K562 (cell line): ENCODE measurements around the gene FGGY. TPM values are rescaled to one million over a fixed set of nuclear protein-coding genes. Genes with fewer than 3 reads are reported as not detected.

Source experiments
- ATAC-seq: fragments of 200-7000 bp; cut with Tn5 transposase; 3 replicates; pipeline ENCODE4 v1.9.1; 2020; ENCODE audit warnings: moderate library complexity
- BruUV-seq: library from RNA; stranded (reverse); fragments of 400-500 nt; replicated peaks from 2 replicates; lab custom pipeline; 2021; lab: Mats Ljungman, UMichigan
- CTCF ChIA-PET: fragments of 300-600 bp; formaldehyde crosslinking; extraction: SDS; loops from one replicate; lab custom pipeline; 2021; ENCODE audit warnings: low intra/inter-chr PET ratio; lab: Yijun Ruan, JAX
- POLR2A ChIA-PET: fragments of 300-600, 350-650 bp; sonication (Branson Sonifier 250); formaldehyde crosslinking; extraction: SDS; loops from one replicate; lab custom pipeline; 2021; ENCODE audit warnings: antibody characterized with exemption, inconsistent platforms; lab: Yijun Ruan, JAX
- DNase-seq, 4 experiments: peaks; one replicate each; pipeline versions ENCODE4 v3.0.0 to v3.0.0-alpha.2; 2011 to 2018; ENCODE audit warnings: low spot score in 3 of 4, mixed read lengths in 3 of 4; ENCODE audit errors: extremely low read depth in 1 of 4
- FAIRE-seq: peaks from 2 replicates; lab custom pipeline; 2011; peaks lifted over from hg19 to GRCh38; lab: Jason Lieb, UNC
- H2AFZ ChIP-seq: 2 replicates; pipeline ENCODE4 v1.6.0; 2011; ENCODE audit warnings: low read depth, low read length, control low read depth, inconsistent platforms
- H3K27ac ChIP-seq: fragments of 200-600 bp; 3 replicates; pipeline ENCODE4 v1.8.0; 2011; ENCODE audit warnings: low read depth, mild to moderate bottlenecking, control low read depth, inconsistent platforms, low read length, moderate library complexity, mixed read lengths; ENCODE audit errors: extremely low read depth
- H3K27me3 ChIP-seq, 2 experiments: fragments of 300-600 bp in 1 of 2; 2 replicates in 1 of 2; 3 replicates in 1 of 2; pipeline versions ENCODE4 v1.6.0 to v1.8.0; 2011; ENCODE audit warnings: inconsistent platforms in 2 of 2, low read length in 2 of 2, mild to moderate bottlenecking in 1 of 2, mixed read lengths in 1 of 2, moderate library complexity in 1 of 2; ENCODE audit not compliant: control insufficient read depth in 2 of 2, insufficient read depth in 2 of 2
- H3K36me3 ChIP-seq: fragments of 300-600 bp; 3 replicates; pipeline ENCODE4 v1.8.0; 2011; ENCODE audit warnings: mild to moderate bottlenecking, low read length, inconsistent platforms; ENCODE audit not compliant: control insufficient read depth, insufficient read depth
- H3K4me1 ChIP-seq, 2 experiments: fragments of 200-600 bp in 1 of 2; replicated peaks in 1 of 2; 2 replicates in 1 of 2; 3 replicates in 1 of 2; pipeline versions ENCODE4 v1.5.1 to v1.8.0; 2011; ENCODE audit warnings: inconsistent platforms in 2 of 2, low read length in 2 of 2, mild to moderate bottlenecking in 1 of 2, mixed read lengths in 1 of 2, moderate library complexity in 1 of 2; ENCODE audit not compliant: control insufficient read depth in 2 of 2, insufficient read depth in 2 of 2
- H3K4me2 ChIP-seq: 2 replicates; pipeline ENCODE4 v1.6.1; 2011; ENCODE audit warnings: low read length, control low read depth, inconsistent platforms, mixed read lengths; ENCODE audit not compliant: insufficient read depth
- H3K4me3 ChIP-seq: fragments of 200-600 bp; sonication (generic), shearing (Covaris generic); 2 replicates; pipeline ENCODE4 v1.5.1; 2016; ENCODE audit warnings: control low read depth, inconsistent platforms
- H3K79me2 ChIP-seq: fragments of 200-600 bp; 3 replicates; pipeline ENCODE4 v1.8.0; 2011; ENCODE audit warnings: low read length, inconsistent platforms; ENCODE audit not compliant: control insufficient read depth, insufficient read depth
- H3K9ac ChIP-seq, 2 experiments: 2 replicates each; pipeline versions ENCODE4 v1.6.0 to v1.6.1; 2011; ENCODE audit warnings: low read depth in 2 of 2, low read length in 2 of 2, control low read depth in 1 of 2, inconsistent platforms in 1 of 2, mild to moderate bottlenecking in 1 of 2, mixed read lengths in 1 of 2; ENCODE audit not compliant: insufficient read depth in 1 of 2
- H3K9me1 ChIP-seq: one replicate; pipeline ENCODE4 v1.6.0; 2011; ENCODE audit warnings: inconsistent platforms, mild to moderate bottlenecking, low read length, moderate library complexity; ENCODE audit not compliant: control insufficient read depth, insufficient read depth
- H3K9me3 ChIP-seq: replicated peaks from 2 replicates; pipeline ENCODE4 v1.5.1; 2011; ENCODE audit warnings: low read depth, low read length, inconsistent platforms; ENCODE audit not compliant: control insufficient read depth, insufficient read depth
- H4K20me1 ChIP-seq: replicated peaks from 2 replicates; pipeline ENCODE4 v1.6.1; 2011; ENCODE audit warnings: low read length, inconsistent platforms, mixed read lengths; ENCODE audit not compliant: control insufficient read depth, insufficient read depth
- ATF1 ChIP-seq, 2 experiments: fragments of 450-650 bp in 1 of 2; IDR thresholded peaks; 2 replicates each; pipeline ENCODE4 v1.6.1; 2016; ENCODE audit warnings: missing compliant biosample characterization in 1 of 2, missing genetic modification characterization in 1 of 2
- BCOR ChIP-seq: fragments of 450-650 bp; IDR thresholded peaks from 2 replicates; pipeline ENCODE4 v1.6.1; 2016
- CEBPB ChIP-seq: fragments of 450-650 bp; IDR thresholded peaks from 2 replicates; pipeline ENCODE4 v1.6.1; 2016; ENCODE audit warnings: missing genetic modification characterization, missing compliant biosample characterization
- CEBPG ChIP-seq, 3 experiments: fragments of 200-800 bp in 1 of 3; sonication (Bioruptor generic) in 1 of 3; sonication (generic) in 1 of 3; formaldehyde crosslinking in 1 of 3; IDR thresholded peaks in 2 of 3; conservative IDR thresholded peaks in 1 of 3; 2 replicates each; pipeline versions ENCODE4 v1.6.1 to v1.8.0; 2016 to 2022; ENCODE audit warnings: missing compliant biosample characterization in 2 of 3, missing genetic modification characterization in 2 of 3, mild to moderate bottlenecking in 1 of 3, missing genetic modification reagents in 1 of 3
- EP400 ChIP-seq: fragments of 450-650 bp; IDR thresholded peaks from 2 replicates; pipeline ENCODE4 v1.6.1; 2017; ENCODE audit warnings: antibody characterized with exemption, mild to moderate bottlenecking, moderate library complexity
- EZH2 ChIP-seq: IDR thresholded peaks from 2 replicates; pipeline ENCODE4 v1.6.1; 2012; ENCODE audit warnings: low read depth, mild to moderate bottlenecking, inconsistent platforms, low read length, borderline replicate concordance
- MBD1 ChIP-seq: fragments of 250-450 bp; sonication (Bioruptor Pico); IDR thresholded peaks from 2 replicates; pipeline ENCODE4 v1.8.0; 2022; ENCODE audit warnings: inconsistent platforms
- NCOR1 ChIP-seq: fragments of 450-650 bp; IDR thresholded peaks from 2 replicates; pipeline ENCODE4 v1.6.1; 2016; ENCODE audit warnings: mild to moderate bottlenecking, moderate library complexity
- NR1H2 ChIP-seq: sonication (generic); formaldehyde crosslinking; IDR thresholded peaks from 2 replicates; pipeline ENCODE4 v1.4.0; 2020; ENCODE audit warnings: mild to moderate bottlenecking, missing genetic modification reagents
- POLR2AphosphoS5 ChIP-seq: IDR thresholded peaks from 2 replicates; pipeline ENCODE4 v1.6.1; 2011; ENCODE audit warnings: mild to moderate bottlenecking, low read depth, low read length, moderate library complexity; ENCODE audit not compliant: control insufficient read depth, insufficient read depth
- TEAD4 ChIP-seq, 2 experiments: sonication (generic) in 1 of 2; formaldehyde crosslinking in 1 of 2; IDR thresholded peaks; 2 replicates each; pipeline versions ENCODE4 v1.6.1 to v1.8.0; 2012 to 2022; ENCODE audit warnings: borderline replicate concordance in 1 of 2, inconsistent platforms in 1 of 2, low read length in 1 of 2, mild to moderate bottlenecking in 1 of 2, missing genetic modification reagents in 1 of 2
- WGBS: fragments of 100-300 bp; shearing (Covaris generic); methylation state at CpG from one replicate; pipeline ENCODE4 v1.1.6; 2016; ENCODE audit warnings: low coverage, mixed read lengths; ENCODE audit not compliant: insufficient coverage; ENCODE audit errors: missing lambda C conversion rate; 5-methylcytosine and 5-hydroxymethylcytosine counted together
- in situ Hi-C: fragments of 300-500 bp; cut with MboI; formaldehyde crosslinking; loops from 4 replicates; pipeline ENCODE4 v1.15.0; 2018; ENCODE audit warnings: inconsistent platforms, mixed read lengths
- intact Hi-C: fragments of 100-400 bp; cut with micrococcal nuclease; formaldehyde crosslinking; loops from 2 replicates; pipeline ENCODE4 v1.14.2; 2022
- polyA plus RNA-seq, 8 experiments: library from polyadenylated mRNA; depleted of rRNA in 4 of 8; stranded (reverse) in 5 of 8; unstranded in 3 of 8; fragments of >200 nt; fragmentation: Nextera tagmentation in 2 of 8; fragmentation: Illumina TruSeq in 1 of 8; extraction: Ambion mirVana in 2 of 8; extraction: Trizol in 1 of 8; gene quantifications; 2 replicates each; pipeline versions ENCODE4 v1.2.1 to v1.2.3, GENCODE V29; 2011 to 2014; ENCODE audit warnings: inconsistent platforms in 1 of 8, missing spikeins in 1 of 8
- total RNA-seq, 7 experiments: library from RNA; depleted of rRNA in 6 of 7; stranded (reverse); fragments of >200 nt in 6 of 7; fragmentation: Illumina TruSeq in 2 of 7; extraction: Trizol in 2 of 7; gene quantifications; 2 replicates each; pipeline versions ENCODE4 v1.2.1 to v1.2.3, GENCODE V29; 2011 to 2021; ENCODE audit warnings: low replicate concordance in 1 of 7
- TF ChIP-seq, protein P1 (sequence below): fragments of 450-650 bp; formaldehyde crosslinking; IDR thresholded peaks from 2 replicates; pipeline ENCODE4 v1.4.0; 2020; ENCODE audit warnings: mild to moderate bottlenecking
- TF ChIP-seq, protein P2 (sequence below), 2 experiments: fragments of 450-650 bp in 1 of 2; sonication (generic) in 1 of 2; formaldehyde crosslinking in 1 of 2; IDR thresholded peaks in 1 of 2; conservative IDR thresholded peaks in 1 of 2; 2 replicates each; pipeline versions ENCODE4 v1.6.1 to v1.8.1; 2016 to 2023; ENCODE audit warnings: mild to moderate bottlenecking in 2 of 2, moderate library complexity in 2 of 2, inconsistent platforms in 1 of 2, missing genetic modification reagents in 1 of 2

FGGY gene
- total and polyA plus RNA-seq, 9 of the 15 experiments (the other 6 are each of a cell fraction or from before 2014, with no cell fraction given): 9.7 to 19.2 (median 12.6) TPM

- TF ChIP-seq EP400 (no peak), EZH2 (no peak), POLR2AphosphoS5 (no peak), NR1H2 (CRISPR knock-in tag) (no peak), BCOR (no peak)
- TF ChIP-seq, protein P1, sequence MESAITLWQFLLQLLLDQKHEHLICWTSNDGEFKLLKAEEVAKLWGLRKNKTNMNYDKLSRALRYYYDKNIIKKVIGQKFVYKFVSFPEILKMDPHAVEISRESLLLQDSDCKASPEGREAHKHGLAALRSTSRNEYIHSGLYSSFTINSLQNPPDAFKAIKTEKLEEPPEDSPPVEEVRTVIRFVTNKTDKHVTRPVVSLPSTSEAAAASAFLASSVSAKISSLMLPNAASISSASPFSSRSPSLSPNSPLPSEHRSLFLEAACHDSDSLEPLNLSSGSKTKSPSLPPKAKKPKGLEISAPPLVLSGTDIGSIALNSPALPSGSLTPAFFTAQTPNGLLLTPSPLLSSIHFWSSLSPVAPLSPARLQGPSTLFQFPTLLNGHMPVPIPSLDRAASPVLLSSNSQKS: no peak
These were observed 252.4 kb downstream of the FGGY start (continued) for GRCh38 chr1:59549066-59549837.

DNA sequence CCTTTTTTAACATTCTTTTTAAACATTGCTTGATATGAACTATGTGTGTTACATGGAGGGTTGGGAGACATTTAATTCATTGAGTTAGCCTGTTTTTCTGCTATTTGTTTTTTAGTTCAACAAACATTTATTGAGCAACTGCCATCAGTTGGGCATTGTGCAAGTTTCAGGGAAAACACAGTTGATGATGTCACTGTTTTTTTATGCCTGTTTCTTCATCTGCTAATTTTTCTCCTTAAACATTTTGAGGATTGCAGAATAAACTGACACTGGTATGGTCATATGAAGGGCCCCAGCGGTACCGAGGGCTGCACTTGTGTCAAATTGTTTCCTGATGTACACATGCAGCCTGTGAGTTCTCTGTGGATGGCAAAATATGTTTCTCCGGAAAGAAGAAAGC, 253.0 kb downstream of the FGGY start:
- H3K9me3 ChIP-seq: no peaks in the 10 kb centered on the region
- no peak overlapping the region for H3K4me3 ChIP-seq
- no peak overlapping the region for H3K27ac ChIP-seq
- intact Hi-C loops: no loop called here
- no peaks in the 10 kb centered on the region for H3K36me3 ChIP-seq
- in situ Hi-C loops: no loop called here
- ChIA-PET CTCF (interaction anchor here (0.6 kb wide), 1 partner anchor 350 kb away, joined by 3 read pairs; no protein-coding TSS in a partner anchor), POLR2A (interaction anchor here (0.7 to 0.8 kb wide), 2 partner anchors 28 to 1004 kb away, joined by 3 to 5 read pairs; no protein-coding TSS in a partner anchor)
- no peak for DNase-seq
- 4% methylated on average over 3 of the region's 3 CpGs for WGBS
- H3K9me1 ChIP-seq: no peaks in the 10 kb centered on the region
- no peak for FAIRE-seq
- H3K4me2 ChIP-seq: no peak overlapping the region
- no TSS peak for BruUV-seq
- no peaks in the 10 kb centered on the region for H3K79me2 ChIP-seq
- H4K20me1 ChIP-seq: no peaks in the 10 kb centered on the region
- no peak for ATAC-seq
- H3K27me3 ChIP-seq: no peaks in the 10 kb centered on the region
- TF ChIP-seq, protein P2, sequence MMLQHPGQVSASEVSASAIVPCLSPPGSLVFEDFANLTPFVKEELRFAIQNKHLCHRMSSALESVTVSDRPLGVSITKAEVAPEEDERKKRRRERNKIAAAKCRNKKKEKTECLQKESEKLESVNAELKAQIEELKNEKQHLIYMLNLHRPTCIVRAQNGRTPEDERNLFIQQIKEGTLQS (IDR thresholded peaks at IDR 0.05): peak; percentile 51; the same call in 1 of the 2 replicates
- TF ChIP-seq, protein P2 (CRISPR knock-in tag; conservative IDR thresholded peaks at IDR 0.05): no peak
- no peak for TF ChIP-seq TEAD4 (IDR thresholded peaks at IDR 0.05; ENCODE audit: low read length)
- no peak for TF ChIP-seq TEAD4 (CRISPR knock-in tag; IDR thresholded peaks at IDR 0.05; ENCODE audit: borderline replicate concordance)
- no peak for TF ChIP-seq CEBPG (CRISPR knock-in tag; IDR thresholded peaks at IDR 0.05)
- TF ChIP-seq CEBPG (tag; conservative IDR thresholded peaks at IDR 0.05 in 1 of 2, IDR thresholded peaks at IDR 0.05 in 1 of 2): peak; percentile 84 to 90
- no peak for TF ChIP-seq ATF1 (CRISPR knock-in tag; IDR thresholded peaks at IDR 0.05)
- TF ChIP-seq ATF1 (tag; IDR thresholded peaks at IDR 0.05): 0 out of 2 replicates have a peak, but pooled peaks have one; percentile 12
- TF ChIP-seq MBD1 (CRISPR knock-in tag): no peak
- TF ChIP-seq NCOR1: no peak
- peak; percentile 88 for TF ChIP-seq CEBPB (tag)
- no peaks in the 10 kb centered on the region for H3K4me1 ChIP-seq
- no peak overlapping the region for H2AFZ ChIP-seq
- no peak overlapping the region for H3K9ac ChIP-seq
